Left ventricle myocardium inferior (tissue), 1 donor: ENCODE results near the gene PSD4. TPM values are rescaled to one million over a fixed set of nuclear protein-coding genes. Genes with fewer than 3 reads are reported as not detected.

Experiments
- DNase-seq: peaks from one replicate; pipeline ENCODE4 v3.0.0-alpha.2; 2020
- H3K27ac ChIP-seq: fragments of 200-600 bp; replicated peaks from 2 replicates; pipeline ENCODE4 v1.8.0; 2021
- H3K27me3 ChIP-seq: fragments of 200-600 bp; 2 replicates; pipeline ENCODE4 v1.8.0; 2021; ENCODE audit warnings: low read depth
- H3K36me3 ChIP-seq: fragments of 200-600 bp; 2 replicates; pipeline ENCODE4 v1.8.0; 2021
- H3K4me1 ChIP-seq: fragments of 200-600 bp; 2 replicates; pipeline ENCODE4 v1.8.0; 2021
- H3K4me3 ChIP-seq: fragments of 200-600 bp; 2 replicates; pipeline ENCODE4 v1.8.0; 2021; ENCODE audit warnings: mild to moderate bottlenecking, moderate library complexity
- H3K9me3 ChIP-seq: fragments of 200-600 bp; replicated peaks from 2 replicates; pipeline ENCODE4 v1.8.0; 2021
- intact Hi-C: fragments of 100-400 bp; cut with micrococcal nuclease; formaldehyde crosslinking; loops from one replicate; pipeline ENCODE4 v1.11.0; 2022
- total RNA-seq: library from RNA; stranded (reverse); fragmentation: NEBNext Ultra II Directional; extraction: Animal tissue kit (Norgen Biotek cat#: 25700); gene quantifications from one replicate; pipeline ENCODE4 v1.2.1, GENCODE V29; 2021
- TF ChIP-seq, protein P1 (sequence below): fragments of 200-600 bp; IDR thresholded peaks from 2 replicates; pipeline ENCODE4 v1.8.0; 2021; ENCODE audit warnings: antibody characterized with exemption, mild to moderate bottlenecking, borderline replicate concordance
- donor health status: DM: no; HTN: yes; CAD: no; lungs with severe emphysema.

Gene PSD4
- total RNA-seq, 1 donor from 2014 or later, result 2.2 TPM

DNA sequence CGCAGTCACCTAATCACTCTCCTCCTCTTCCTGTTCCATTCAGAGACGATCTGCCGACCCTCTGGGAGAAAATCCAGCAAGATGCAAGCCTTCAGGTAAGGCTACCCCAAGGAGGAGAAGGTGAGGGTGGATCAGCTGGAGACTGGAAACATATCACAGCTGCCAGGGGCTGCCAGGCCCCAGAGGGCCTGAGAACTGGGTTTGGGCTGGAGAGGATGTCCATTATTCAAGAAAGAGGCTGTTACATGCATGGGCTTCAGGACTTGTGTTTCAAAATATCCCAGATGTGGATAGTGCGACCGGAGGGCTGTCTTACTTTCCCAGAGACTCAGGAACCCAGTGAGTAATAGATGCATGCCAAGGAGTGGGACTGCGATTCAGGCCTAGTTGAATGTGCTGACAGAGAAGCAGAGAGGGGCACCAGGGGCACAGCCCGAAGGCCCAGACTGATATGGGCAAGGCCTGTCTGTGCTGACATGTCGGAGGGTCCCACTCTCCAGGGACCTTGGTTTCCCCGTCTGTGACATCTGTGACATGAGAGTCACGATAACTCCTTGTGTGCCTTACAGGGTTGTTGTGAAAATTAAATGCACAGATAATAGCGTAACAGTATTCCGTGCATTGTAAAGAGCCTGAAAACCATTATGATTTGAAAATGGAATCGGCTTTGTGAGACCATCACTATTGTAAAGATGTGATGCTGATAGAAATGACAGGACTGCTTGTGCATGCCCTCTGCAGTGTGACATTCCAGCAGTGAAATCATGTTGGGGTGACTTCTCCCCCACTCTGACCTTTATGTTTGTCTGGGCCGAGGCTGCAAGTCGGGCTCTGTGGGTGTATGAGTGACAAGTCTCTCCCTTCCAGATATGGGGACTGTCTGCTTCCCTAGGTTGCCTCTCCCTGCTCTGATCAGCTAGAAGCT, 45.9 kb upstream of the PSD4 start:
- H3K4me1 ChIP-seq, result peaks cover 12% of the 10 kb centered on the region
- TF ChIP-seq, protein P1, sequence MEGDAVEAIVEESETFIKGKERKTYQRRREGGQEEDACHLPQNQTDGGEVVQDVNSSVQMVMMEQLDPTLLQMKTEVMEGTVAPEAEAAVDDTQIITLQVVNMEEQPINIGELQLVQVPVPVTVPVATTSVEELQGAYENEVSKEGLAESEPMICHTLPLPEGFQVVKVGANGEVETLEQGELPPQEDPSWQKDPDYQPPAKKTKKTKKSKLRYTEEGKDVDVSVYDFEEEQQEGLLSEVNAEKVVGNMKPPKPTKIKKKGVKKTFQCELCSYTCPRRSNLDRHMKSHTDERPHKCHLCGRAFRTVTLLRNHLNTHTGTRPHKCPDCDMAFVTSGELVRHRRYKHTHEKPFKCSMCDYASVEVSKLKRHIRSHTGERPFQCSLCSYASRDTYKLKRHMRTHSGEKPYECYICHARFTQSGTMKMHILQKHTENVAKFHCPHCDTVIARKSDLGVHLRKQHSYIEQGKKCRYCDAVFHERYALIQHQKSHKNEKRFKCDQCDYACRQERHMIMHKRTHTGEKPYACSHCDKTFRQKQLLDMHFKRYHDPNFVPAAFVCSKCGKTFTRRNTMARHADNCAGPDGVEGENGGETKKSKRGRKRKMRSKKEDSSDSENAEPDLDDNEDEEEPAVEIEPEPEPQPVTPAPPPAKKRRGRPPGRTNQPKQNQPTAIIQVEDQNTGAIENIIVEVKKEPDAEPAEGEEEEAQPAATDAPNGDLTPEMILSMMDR, result no peak
- peaks cover 4% of the 10 kb centered on the region for H3K27me3 ChIP-seq
- no peaks in the 10 kb centered on the region for H3K9me3 ChIP-seq
- no peak overlapping the region for H3K4me3 ChIP-seq
- no peaks in the 10 kb centered on the region for H3K36me3 ChIP-seq
- no peak for DNase-seq
- no peak overlapping the region for H3K27ac ChIP-seq
- intact Hi-C loops, result no loop called here

DNA sequence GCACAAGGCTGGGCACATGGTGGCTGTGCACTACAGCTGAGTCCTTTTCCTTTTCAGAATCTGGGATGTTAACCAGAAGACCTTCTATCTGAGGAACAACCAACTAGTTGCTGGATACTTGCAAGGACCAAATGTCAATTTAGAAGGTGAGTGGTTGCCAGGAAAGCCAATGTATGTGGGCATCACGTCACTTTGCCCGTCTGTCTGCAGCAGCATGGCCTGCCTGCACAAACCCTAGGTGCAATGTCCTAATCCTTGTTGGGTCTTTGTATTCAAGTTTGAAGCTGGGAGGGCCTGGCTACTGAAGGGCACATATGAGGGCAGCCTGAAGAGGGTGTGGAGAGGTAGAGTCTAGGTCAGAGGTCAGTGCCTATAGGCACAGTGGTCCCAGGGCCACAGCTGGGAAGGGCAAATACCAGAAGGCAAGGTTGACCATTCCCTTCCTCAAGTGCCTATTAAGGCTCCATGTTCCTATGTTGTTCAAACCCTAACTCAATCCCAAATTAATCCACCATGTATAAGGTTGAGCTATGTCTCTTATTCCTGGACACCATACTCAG, 44.2 kb upstream of the PSD4 start:
- intact Hi-C loops, result no loop called here
- Histone ChIP-seq H3K4me3 (no peak overlapping the region), H3K27ac (no peak overlapping the region)

DNA sequence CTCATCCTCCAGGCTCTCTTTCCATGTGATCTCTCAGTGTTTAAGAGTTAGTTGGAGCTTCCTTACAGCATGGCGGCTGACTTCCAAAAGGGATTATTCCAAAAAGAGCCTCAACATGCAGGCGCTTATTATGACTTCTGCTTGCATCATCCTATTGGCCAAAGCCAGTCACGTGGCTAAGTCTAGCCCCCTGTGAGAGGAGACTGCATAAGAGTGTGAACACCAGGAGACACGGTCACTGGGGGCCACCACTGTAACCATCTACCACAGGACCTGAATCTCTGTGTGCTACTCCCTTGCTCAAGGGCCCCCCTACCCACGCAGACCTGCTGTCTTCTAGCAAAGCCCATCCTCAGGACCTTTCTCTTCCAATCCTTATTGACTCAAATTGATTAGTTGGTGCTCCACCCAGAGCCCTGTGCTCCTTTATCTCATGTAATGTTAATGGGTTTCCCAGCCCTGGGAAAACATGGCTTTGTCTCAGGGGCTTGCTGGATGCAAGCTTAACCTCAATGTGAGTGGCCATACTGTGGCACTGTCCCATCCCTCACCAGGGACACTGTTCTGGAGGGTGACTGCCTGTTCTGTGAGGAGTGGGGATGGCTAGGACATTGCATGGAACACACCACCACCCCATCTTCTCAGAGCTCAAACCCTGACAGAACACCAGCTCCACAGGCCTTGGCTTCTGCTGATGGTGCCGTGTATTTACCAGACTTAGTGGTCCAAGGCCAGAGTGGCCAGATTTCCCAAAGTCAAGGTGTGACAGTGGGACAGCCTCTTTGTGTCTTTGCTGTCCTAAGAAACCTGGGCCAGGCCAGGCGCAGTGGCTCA, 42.2 kb upstream of the PSD4 start:
- no peaks in the 10 kb centered on the region for H3K9me3 ChIP-seq
- intact Hi-C loops, result no loop called here
- H3K4me1 ChIP-seq, result no peaks in the 10 kb centered on the region
- no peak for DNase-seq
- no peaks in the 10 kb centered on the region for H3K36me3 ChIP-seq
- TF ChIP-seq, protein P1, result no peak
- no peak overlapping the region for H3K27ac ChIP-seq
- H3K4me3 ChIP-seq, result no peak overlapping the region
- no peaks in the 10 kb centered on the region for H3K27me3 ChIP-seq

More for the DNA sequence above, 44.2 kb upstream of the PSD4 start:
- Histone ChIP-seq H3K9me3 (no peaks in the 10 kb centered on the region), H3K27me3 (no peaks in the 10 kb centered on the region), H3K4me1 (peaks cover 5% of the 10 kb centered on the region), H3K36me3 (no peaks in the 10 kb centered on the region)
- TF ChIP-seq, protein P1, result no peak
- DNase-seq, result no peak

DNA sequence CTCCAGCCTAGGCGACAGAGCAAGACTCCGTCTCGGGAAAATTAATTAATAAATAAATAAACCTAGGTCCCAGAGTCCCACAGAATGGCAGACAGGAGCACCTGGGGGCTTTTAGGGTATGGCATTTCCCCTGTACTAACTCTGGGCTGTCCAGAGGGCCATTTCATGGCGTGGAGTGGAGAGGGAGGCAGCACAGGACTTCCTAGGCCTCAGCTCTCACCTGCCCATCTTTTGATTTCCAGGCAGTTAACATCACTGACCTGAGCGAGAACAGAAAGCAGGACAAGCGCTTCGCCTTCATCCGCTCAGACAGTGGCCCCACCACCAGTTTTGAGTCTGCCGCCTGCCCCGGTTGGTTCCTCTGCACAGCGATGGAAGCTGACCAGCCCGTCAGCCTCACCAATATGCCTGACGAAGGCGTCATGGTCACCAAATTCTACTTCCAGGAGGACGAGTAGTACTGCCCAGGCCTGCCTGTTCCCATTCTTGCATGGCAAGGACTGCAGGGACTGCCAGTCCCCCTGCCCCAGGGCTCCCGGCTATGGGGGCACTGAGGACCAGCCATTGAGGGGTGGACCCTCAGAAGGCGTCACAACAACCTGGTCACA, 41.3 kb upstream of the PSD4 start:
- TF ChIP-seq, protein P1, result no peak
- H3K4me1 ChIP-seq, result no peaks in the 10 kb centered on the region
- no peaks in the 10 kb centered on the region for H3K9me3 ChIP-seq
- DNase-seq, result no peak
- intact Hi-C loops, result no loop called here
- no peaks in the 10 kb centered on the region for H3K36me3 ChIP-seq
- H3K4me3 ChIP-seq, result no peak overlapping the region
- no peak overlapping the region for H3K27ac ChIP-seq
- H3K27me3 ChIP-seq, result no peaks in the 10 kb centered on the region
